Measurements from ENCODE around the gene ZNF418.
"Not testable (repeated sequence)": the region's sequence is repeated elsewhere in the genome, so short reads cannot be mapped to it uniquely, and the experiment has no call there.

Gene ZNF418

DNA sequence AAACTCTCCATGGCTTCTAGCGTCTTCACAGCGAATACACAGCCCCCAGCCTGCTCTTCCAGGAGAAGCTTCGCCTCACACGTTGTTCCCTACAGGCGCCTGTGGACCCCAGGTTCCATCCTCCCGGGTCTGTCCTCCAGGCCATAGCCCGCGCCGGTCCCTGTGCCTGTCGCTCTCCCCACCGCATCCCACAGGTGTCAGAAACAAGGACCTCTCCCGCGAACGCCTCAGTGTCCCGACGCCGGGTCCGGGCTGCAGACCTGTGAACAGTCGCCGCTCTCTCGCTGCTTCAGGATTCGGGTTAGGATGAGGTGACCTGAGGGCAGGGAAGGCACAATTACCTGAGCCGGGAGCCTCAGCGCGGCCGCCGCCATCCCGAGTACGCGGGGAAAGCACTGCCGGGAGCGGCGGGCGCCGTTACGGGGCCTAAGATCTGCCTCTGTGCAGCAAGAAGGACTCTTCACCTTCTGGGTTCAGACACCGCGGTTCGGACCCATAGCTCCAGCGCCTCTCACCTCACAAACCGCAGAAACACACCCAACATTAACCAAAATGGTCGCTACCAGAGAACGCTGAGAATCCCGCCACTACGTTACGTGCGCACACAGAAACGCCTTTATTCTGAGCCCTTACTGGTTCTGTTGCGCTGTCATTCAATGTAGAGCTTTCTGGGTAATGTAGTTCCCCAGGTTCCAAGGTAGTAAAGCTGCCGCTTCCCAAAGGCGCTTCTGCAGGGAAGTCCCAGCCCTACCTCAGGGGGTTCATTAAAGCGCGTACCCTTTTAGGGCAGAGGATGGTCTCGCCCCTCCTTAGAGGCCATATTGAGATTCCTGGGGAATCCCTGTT, at the start of gene ZNF418:
ZNF418 (minus strand) TSS at position 583 of the 846 bp plus-strand sequence. CDS start 1,580 bp downstream, outside the sequence.
- DNase-seq = peak; percentile 95

DNA sequence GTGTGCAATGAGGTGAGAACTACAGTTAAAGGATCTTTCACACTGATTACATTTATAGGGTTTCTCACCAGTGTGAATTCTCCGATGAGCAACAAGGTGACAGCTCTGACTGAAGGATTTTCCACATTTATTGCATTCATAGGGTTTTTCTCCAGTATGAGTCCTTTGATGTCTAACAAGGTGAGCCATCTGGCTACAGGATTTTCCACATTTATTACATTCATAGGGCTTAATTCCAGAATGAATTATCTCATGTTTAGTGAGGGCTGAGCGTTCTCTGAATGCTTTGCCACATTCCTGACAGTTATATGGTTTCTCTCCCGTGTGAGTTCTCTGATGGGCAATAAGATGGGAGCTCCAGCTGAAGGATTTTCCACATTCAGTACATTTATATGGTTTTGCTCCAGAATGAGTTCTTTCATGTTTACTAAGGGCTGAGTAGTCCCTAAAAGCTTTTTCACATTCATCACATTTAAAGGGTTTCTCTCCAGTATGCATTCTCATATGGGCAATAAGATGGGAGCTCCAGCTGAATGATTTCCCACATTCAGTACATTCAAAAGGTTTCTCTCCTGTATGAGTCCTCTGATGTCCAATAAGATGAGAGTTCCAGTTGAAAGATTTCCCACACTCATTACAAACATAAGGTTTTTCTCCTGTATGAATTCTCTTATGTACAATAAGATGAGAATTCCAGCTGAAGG, 43.5 kb upstream of the ZNF418 start:
- DNase-seq = peak; percentile 42

DNA sequence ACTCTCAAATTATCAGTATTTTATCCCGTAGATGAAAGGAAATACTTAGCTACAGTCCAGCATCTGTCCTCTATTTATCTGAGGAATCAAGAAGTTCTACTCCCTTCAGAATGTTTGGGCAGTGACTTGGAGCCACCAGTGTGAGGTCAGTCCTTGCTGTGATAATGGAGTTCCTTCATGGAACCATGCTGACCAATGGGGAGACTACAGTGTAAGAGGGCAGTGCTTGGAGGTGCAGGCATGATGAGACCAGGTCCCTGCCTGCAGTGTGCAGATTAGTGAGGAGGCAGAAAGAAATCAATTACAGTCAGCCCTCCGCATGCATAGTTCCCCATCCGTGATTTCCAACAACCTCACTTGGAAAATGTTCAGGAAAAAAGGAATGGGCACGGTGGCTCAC, 39.2 kb upstream of the ZNF418 start, which contains the start of gene C19orf18:
C19orf18 (minus strand) TSS at position 101 of the 400 bp plus-strand sequence. CDS start 102 bp downstream, outside the sequence.
- no peak for DNase-seq

DNA sequence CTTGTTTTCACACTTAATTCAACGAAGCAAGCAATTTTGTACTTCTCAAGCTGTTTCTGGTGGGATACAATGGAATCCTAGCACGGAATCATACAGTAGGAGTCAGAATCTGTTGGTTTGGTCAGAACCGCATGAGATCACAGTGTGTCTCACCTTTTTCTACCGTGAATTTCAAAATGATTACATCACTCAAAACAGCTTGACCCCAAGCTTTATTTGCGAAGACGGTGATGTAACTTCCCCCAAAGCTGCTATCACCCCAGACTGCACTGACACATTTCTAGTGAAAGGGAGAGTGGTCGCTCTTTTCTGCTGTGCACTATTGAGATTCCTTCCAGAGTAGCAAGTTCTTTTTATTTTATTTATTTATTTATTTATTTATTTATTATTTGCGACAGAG, 29.6 kb upstream of the ZNF418 start:
- DNase-seq = no peak

GRCh38 chr19:57961785-57962184, 26.6 kb upstream of the ZNF418 start:
- no peak for DNase-seq

DNA sequence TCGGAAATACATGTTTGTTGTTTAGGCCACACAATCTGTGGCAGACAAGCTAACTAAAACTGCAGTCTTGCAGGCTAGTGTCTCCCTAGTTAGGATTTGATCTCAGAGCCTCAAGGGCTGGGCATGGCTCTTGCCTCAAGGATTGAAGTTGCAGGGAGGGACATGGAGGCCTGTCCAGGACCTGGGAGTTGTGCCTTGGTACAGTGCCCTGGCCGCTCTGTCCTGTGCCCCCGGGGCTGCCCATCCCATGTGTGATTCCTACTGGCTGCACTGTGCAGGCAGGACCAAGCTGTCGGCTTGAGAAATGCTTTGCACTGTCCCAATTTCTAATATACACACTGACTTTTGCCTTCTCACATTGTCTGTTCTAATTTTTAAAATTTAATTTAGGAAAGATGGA, 19.8 kb upstream of the ZNF418 start:
- no peak for DNase-seq

- DNase-seq = no peak
These were observed 14.5 kb upstream of the ZNF418 start for GRCh38 chr19:57949702-57950101.

- DNase-seq = no peak
These were observed 14.1 kb upstream of the ZNF418 start for GRCh38 chr19:57949296-57949695.

- DNase-seq = peak; percentile 99
These were observed 12.4 kb upstream of the ZNF418 start, which contains the start of gene ZNF256 for GRCh38 chr19:57947419-57948134. Gene ZNF256 (minus strand): TSS chr19:57947706. CDS start chr19:57947474, 232 bp downstream.

- DNase-seq = no peak
These were observed 11.9 kb upstream of the ZNF418 start for GRCh38 chr19:57947088-57947418.

- peak; percentile 26 for DNase-seq
These were observed 11.1 kb upstream of the ZNF418 start for GRCh38 chr19:57946316-57946715.

DNA sequence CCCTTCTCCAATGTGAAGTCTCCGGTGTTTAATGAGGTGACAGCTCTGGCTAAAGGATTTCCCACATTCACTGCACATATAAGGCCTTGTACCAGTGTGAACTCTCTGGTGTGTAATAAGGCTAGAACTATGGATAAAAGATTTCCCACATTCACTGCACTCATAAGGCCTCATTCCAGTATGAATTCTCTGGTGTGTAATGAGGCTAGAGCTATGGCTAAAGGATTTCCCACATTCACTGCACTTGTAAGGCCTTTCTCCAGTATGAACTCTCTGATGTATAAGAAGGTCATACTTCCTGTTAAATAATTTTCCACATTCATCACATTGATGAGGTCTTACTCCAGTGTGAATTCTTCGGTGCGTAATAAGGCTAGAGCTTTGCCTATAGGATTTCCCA, 6.4 kb upstream of the ZNF418 start:
- no peak for DNase-seq

DNA sequence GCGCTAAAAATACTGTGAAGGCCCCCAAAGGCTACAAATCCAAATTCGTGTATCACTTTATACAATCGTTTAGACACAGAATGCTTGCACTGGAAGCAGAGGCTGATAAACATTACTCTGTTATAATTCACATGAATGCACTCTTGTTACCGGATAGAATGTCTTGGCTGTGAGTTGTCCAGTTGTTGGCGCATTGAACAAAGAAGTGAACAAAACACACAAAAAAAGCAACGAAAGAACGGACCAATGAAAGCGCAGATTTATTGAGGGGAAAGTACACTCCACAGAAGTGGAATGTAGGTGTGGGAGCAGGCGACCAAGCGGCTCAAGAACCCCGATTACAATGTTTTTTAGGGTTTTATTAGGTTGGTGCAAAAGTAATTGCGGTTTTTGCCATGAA, 529 bp upstream of the ZNF418 start:
- DNase-seq = no peak

DNA sequence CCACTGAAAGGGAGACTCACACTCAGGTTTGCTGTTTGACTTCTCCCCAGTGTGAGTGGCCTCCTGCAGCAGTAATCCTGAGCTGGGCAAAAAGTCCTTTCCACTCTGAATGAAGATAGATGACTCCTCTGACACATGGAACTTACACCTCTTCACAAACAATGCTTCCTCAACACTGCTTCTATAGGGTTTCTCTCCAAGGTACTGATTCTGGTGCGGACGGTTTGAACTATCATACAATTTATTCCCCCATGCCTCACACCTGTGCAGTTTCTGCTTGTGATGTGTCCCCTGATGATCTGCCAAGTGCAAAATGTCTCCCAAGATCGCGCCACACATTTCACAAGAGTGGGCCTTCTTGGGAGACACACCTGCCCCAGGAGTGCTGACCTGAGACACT, 7.6 kb downstream of the ZNF418 start:
- DNase-seq = no peak

DNA sequence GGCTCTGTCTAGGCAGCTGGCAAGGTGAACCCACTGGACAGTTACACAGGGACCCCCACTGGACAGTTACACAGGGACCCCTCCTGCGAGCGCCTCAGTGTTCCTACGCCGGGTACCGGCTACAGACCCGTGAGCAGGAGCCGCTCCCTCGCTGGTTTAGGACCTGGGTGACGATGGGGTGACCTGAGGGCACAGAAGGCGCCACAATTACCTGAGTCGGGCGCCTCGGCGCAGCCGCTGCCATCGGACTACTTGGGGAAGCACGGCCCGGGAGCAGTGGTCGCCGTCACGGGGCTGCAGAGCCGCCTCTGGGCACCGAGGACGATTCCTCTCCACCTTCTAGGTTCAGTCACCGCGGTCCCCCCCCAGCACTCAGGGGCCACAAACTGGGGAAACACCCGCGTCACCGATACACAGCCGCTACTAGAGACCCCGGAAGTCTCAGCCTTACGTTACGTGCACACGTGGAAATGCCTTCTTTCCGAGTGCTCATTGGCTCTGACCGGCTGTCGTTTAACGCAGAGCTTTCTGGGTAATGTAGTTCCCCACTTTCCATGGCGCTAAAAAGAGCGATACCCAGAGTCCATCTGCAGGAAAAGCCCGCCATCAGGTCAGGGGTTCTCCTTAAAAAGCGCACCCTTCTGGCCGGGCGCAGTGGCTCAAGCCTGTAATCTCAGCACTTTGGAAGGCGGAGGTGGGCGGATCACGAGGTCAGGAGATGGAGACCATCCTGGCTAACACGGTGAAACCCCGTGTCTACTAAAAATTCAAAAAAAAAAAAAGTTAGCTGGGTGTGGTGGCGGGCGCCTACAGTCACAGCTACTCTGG, 18.8 kb downstream of the ZNF418 start, which contains the start of gene ZNF417:
ZNF417 (minus strand) TSS at position 425 of the 828 bp plus-strand sequence; CDS start at position 244, 181 bp downstream.
- DNase-seq = peak; percentile 98

- no peak for DNase-seq
These were observed 20.7 kb downstream of the ZNF418 start for GRCh38 chr19:57914531-57914930.

GRCh38 chr19:57907394-57907793, 27.8 kb downstream of the ZNF418 start:
- DNase-seq = no peak

DNA sequence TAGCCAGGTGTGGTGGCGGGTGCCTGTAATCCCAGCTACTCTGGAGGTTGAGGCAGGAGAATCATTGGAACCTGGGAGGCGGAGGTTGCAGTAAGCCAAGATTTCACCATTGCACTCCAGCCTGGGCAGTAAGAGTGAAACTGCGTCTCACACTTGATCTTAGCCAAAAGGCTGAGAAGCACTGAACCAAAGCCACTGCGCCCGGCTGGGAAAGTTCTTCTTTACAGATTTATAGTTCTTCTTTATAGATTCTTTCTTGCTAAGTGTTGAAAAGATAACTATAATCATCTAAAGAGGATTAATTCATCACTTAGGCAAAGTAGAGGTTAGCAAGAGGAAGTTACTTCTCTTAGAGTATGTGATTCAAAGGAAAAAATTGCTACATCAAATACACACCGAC, 29.9 kb downstream of the ZNF418 start:
- DNase-seq = no peak

DNA sequence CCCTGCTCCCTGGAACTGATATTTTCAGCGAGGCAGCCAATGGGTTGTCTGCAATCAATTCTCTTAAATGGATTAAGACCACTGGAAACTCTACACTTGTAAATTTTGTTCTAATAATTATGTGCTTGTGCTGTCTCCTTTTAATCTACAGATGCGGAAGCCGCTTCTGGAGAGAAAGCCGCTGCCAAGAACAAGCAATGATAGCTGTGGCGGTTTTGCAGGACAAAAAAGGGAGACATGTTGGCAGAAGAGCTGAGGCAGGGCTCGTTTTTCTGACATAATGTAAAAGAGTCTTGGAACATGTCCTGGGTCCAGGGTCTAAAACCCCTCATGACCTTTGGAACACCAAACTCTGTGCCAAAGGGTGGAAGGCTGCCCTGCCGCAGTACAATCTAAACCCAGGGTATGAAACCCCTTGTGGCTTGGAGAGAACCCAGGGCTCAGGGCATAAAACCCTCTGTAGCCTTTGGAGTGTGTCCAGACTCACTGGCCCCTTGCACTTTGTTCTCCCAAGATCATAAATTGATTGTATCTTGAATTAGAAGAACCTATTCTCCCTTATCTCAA, 31.5 kb downstream of the ZNF418 start:
- no peak for DNase-seq

DNA sequence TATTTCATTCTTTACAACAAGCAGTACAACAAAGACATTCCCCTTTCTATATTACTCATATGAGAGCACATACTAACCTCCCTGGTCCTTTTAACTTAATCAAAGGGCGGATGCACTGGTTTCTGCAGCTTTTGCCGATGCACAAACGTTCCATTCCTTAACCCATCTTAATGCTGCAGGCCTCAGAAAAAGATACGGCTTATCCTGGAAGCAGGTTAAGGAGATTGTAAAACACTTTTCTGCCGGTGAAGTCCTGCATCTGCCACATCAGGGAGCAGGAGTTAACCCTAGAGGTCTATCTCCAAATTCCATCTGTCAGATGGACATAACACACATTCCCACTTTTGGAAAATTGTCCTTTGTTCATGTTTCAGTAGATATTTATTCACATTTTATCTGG, 34.9 kb downstream of the ZNF418 start:
- DNase-seq = no peak

DNA sequence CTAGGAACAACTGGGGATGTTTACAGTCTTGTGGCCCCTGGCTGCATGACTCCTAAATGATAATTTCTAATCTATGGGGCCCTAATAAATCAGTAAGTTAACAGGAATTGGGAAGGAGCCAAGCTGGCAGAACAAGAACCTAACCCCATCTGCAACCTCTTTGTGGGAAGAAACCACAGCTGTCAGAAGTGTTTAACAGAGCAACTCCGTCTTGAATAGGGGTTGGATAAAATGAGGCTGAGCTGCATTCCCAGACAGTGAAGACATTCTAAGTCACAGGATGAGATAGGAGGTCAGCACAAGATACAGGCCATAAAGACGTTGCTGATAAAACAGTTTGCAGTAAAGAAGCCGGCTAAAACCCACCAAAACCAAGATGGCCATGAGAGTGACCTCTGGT, 44.5 kb downstream of the ZNF418 start:
- not testable (repeated sequence) for DNase-seq
